NCI-H1092 treated with DMSO at 0.1 percent for 48 hours (cell line): ENCODE results near the gene ACTC1.

Experiments
- DNase-seq: peaks from one replicate; lab custom pipeline; 2025; lab: John Stamatoyannopoulos, UW

Gene ACTC1

DNA sequence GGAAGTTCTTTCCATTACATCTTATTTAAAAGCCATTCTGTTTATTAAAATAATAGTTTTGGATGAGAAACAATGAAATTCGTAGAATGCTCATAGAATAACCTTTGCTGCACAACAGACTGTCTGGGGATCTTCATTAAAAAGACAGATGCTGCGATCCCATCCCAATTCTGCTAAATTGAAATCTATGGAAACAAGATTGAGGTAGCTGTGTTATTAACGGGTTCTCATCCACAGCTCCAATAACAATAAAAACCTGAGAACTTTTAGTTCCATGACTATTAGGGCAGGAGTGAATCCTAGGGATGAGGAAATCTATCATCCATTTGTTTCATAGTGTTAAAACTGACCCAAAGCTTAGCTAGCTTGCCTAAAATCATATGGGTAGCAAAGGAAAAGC, 38.1 kb downstream of the ACTC1 start:
- no peak for DNase-seq

DNA sequence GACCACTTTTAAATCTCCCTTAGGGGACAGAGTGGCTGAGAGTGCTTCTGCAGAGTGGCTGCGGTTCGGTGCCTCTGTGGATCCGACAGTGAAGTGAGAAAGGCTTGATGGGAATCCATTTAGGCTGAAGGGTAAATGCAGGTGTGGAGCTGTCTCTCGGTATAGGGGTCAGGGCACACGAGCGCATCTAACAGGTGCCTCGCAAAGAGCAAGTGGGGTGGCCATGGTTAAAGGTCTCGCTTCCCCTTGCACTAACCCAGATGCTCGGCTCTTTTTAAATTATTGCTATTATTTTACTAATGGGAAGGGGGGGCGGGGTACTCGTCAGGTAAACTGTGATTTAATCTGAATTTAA, 40.0 kb downstream of the ACTC1 start:
- no peak for DNase-seq

DNA sequence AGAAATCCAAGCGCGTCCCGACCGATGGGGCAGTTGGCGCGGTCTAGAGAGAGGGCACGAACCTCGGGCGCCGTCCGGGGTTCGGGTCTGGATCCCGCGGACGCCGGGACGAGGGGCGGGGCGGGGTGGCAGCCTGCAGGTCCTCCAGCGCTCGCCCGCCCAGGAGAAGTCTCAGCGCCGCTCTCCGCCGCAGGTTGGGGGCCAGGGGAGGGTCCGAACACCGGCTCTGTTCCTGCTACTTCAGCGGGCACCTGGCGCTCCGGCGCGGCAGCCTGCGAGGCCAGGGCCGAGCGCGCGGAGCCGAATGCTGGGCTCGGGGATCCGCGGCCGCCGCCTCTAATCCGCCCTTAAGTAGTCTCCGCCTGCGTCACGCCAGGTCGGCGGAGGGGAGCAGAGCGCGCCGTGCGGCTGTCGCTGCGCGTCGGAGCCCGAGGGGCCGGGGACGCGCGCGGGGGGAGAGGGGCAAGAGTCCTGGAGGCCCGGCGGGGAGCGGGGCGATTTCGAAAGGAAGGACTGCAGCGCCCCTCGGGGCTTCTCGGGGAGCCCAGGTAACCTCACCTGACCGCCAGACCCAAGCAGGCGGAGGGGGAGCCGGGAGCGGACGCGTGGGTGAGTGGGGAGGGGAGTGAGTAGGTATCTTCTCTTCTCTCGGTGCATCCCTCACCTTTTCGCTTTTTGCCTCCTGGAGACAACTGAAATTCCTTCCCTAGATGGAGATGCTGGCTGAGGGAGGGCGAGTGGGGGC, 40.5 kb downstream of the ACTC1 start, which contains the start of gene GJD2:
Gene GJD2, minus strand, starts transcription at position 325 of the 745 bp plus-strand sequence. CDS start 510 bp downstream, outside the sequence.
- no peak for DNase-seq

DNA sequence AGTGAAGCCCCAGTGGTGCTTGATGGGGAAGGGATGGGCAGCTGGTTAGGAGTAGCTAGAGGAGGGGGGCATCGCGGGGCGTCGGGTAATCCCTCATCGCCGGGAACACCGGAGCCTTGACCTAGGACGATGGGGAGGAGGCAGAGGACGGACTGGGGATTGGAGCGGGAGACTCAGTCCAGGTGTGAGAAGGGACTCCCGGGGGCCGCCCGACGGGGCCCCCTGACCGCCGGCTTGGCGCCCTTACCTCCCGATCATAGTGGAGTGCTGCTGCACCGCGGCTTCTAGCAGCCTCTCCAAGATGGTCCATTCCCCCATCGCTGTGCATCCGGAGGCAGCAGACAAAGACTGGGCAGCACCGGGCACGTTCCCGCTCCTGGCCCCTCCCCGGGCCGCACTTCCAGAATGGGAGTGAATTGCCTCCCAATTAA, 41.2 kb downstream of the ACTC1 start:
- DNase-seq: no peak

DNA sequence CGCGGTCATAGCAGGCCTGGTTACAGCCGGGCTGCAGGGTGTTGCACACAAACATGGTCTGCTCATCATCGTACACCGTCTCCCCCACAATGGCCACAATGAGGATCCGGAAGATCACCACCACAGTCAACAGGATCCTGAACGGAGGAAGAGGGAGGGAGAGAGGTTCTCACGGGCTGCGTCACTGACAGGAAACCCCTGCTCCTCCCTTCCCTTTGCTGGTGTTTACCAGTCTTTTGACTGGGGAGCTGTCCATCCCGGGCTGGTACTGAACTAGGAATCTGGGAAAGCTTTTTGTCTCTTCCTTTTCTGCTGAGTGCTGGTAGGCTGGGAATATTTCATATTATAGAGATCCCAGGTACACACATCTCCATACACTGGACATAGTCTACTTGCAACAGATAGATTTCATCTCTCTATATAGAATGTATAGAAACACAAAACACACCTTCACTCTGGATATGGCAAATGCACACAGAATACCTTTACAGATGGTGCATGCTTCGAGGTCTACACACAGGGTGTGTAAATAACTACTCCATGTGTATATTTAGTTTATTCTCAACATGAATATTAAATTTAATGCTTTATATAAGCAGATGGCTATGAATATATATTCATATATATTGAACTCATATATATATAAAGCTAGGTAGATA, 42.0 kb downstream of the ACTC1 start:
- DNase-seq: no peak

DNA sequence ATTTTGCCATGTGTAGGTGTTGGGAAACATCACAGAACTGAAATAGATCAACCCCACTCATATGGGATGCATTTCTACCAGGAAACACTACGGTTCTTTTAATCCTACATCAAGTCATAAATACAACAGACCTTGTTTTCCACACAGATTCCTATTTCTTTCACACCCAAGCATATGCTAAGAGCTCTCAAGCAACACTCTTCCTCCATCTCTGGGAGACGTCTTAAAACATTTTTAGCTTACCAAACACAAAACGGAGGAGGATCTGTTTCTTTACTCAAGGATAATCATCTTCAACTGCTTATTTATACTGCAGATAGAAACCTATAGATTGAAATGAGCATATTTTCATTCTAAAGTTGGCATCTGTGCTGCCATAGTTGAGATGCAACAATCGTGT, 45.7 kb downstream of the ACTC1 start:
- no peak for DNase-seq
